IMR-90 (cell line): ENCODE results near the gene ZNF775. TPM values are rescaled to one million over a fixed set of nuclear protein-coding genes. Genes with fewer than 3 reads are reported as not detected.

Experiments used
- ATAC-seq: fragments of 200-7000 bp; cut with Tn5 transposase; 2 replicates; pipeline ENCODE4 v1.9.1; 2020; ENCODE audit warnings: low read depth, mild to moderate bottlenecking, moderate library complexity
- BruUV-seq: library from RNA; stranded (reverse); fragments of 400-500 nt; replicated peaks from 2 replicates; lab custom pipeline; 2021; lab: Mats Ljungman, UMichigan
- CTCF ChIA-PET: fragments of 300-600 bp; formaldehyde crosslinking; extraction: SDS; loops from one replicate; lab custom pipeline; 2021; ENCODE audit warnings: antibody characterized with exemption; lab: Yijun Ruan, JAX
- POLR2A ChIA-PET: fragments of 300-600 bp; sonication (Branson Sonifier 250); formaldehyde crosslinking; loops from one replicate; lab custom pipeline; 2022; ENCODE audit warnings: antibody characterized with exemption; ENCODE audit not compliant: unreplicated experiment; lab: Charles Lee
- DNase-seq: peaks from one replicate; pipeline ENCODE4 v3.0.0; 2013
- H2AFZ ChIP-seq: replicated peaks from 2 replicates; pipeline ENCODE3; 2013; ENCODE audit warnings: low read length, mild to moderate bottlenecking; ENCODE audit not compliant: poor library complexity
- H2AK5ac ChIP-seq: 2 replicates; pipeline ENCODE4 v1.6.1; 2013; ENCODE audit warnings: low read depth, low read length, inconsistent platforms
- H2AK9ac ChIP-seq: replicated peaks from 2 replicates; pipeline ENCODE3; 2013; ENCODE audit warnings: mild to moderate bottlenecking, low read depth, low read length, moderate library complexity; ENCODE audit not compliant: poor library complexity
- H2BK120ac ChIP-seq: 2 replicates; pipeline ENCODE4 v1.6.1; 2013; ENCODE audit warnings: low read depth, low read length, inconsistent platforms
- H2BK15ac ChIP-seq: 3 replicates; pipeline ENCODE4 v1.6.1; 2013; ENCODE audit warnings: low read depth, low read length, inconsistent platforms
- H2BK20ac ChIP-seq: 2 replicates; pipeline ENCODE4 v1.6.1; 2013; ENCODE audit warnings: low read depth, mild to moderate bottlenecking, inconsistent platforms, low read length, moderate library complexity
- H2BK5ac ChIP-seq: 2 replicates; pipeline ENCODE4 v1.6.1; 2013; ENCODE audit warnings: mild to moderate bottlenecking, low read depth, low read length, inconsistent platforms; ENCODE audit not compliant: poor library complexity, severe bottlenecking
- H3K14ac ChIP-seq: replicated peaks from 2 replicates; pipeline ENCODE4 v1.6.1; 2013; ENCODE audit warnings: low read depth, low read length, inconsistent platforms
- H3K18ac ChIP-seq: 2 replicates; pipeline ENCODE4 v1.6.1; 2013; ENCODE audit warnings: low read depth, low read length, control low read depth
- H3K23ac ChIP-seq: 2 replicates; pipeline ENCODE4 v1.6.1; 2013; ENCODE audit warnings: low read depth, low read length, inconsistent platforms
- H3K27ac ChIP-seq: 2 replicates; pipeline ENCODE4 v1.5.1; 2013; ENCODE audit warnings: mild to moderate bottlenecking, control low read depth, low read length; ENCODE audit not compliant: insufficient read depth
- H3K27me3 ChIP-seq: 2 replicates; pipeline ENCODE4 v1.6.1; 2013; ENCODE audit warnings: low read length; ENCODE audit not compliant: control insufficient read depth, insufficient read depth
- H3K36me3 ChIP-seq: 2 replicates; pipeline ENCODE4 v1.6.1; 2013; ENCODE audit warnings: low read length, mixed read lengths; ENCODE audit not compliant: control insufficient read depth, insufficient read depth
- H3K4ac ChIP-seq: 2 replicates; pipeline ENCODE4 v1.6.1; 2013; ENCODE audit warnings: low read depth, low read length, inconsistent platforms
- H3K4me1 ChIP-seq: 2 replicates; pipeline ENCODE4 v1.6.1; 2013; ENCODE audit warnings: low read length, mixed read lengths; ENCODE audit not compliant: control insufficient read depth, insufficient read depth
- H3K4me2 ChIP-seq: 2 replicates; pipeline ENCODE4 v1.6.1; 2013; ENCODE audit warnings: low read depth, mild to moderate bottlenecking, control low read depth, low read length, moderate library complexity
- H3K4me3 ChIP-seq: 2 replicates; pipeline ENCODE4 v1.5.1; 2013; ENCODE audit warnings: low read depth, mild to moderate bottlenecking, control low read depth, low read length, moderate library complexity; ENCODE audit not compliant: insufficient read depth
- H3K56ac ChIP-seq: 2 replicates; pipeline ENCODE4 v1.6.1; 2013; ENCODE audit warnings: low read length, inconsistent platforms; ENCODE audit not compliant: insufficient read depth; ENCODE audit errors: extremely low read depth
- H3K79me1 ChIP-seq, 2 experiments: 2 replicates each; pipeline ENCODE4 v1.6.1; 2013; ENCODE audit warnings: low read length in 2 of 2, inconsistent platforms in 1 of 2, low read depth in 1 of 2
- H3K9ac ChIP-seq: 2 replicates; pipeline ENCODE4 v1.6.1; 2013; ENCODE audit warnings: low read depth, low read length, control low read depth
- H3K9me1 ChIP-seq: 2 replicates; pipeline ENCODE4 v1.6.1; 2013; ENCODE audit warnings: low read length, inconsistent platforms; ENCODE audit not compliant: insufficient read depth
- H3K9me3 ChIP-seq: 2 replicates; pipeline ENCODE4 v1.6.1; 2013; ENCODE audit warnings: low read length; ENCODE audit not compliant: control insufficient read depth, insufficient read depth
- H4K20me1 ChIP-seq: 2 replicates; pipeline ENCODE4 v1.6.1; 2013; ENCODE audit warnings: low read length, inconsistent platforms; ENCODE audit not compliant: insufficient read depth
- H4K5ac ChIP-seq: 2 replicates; pipeline ENCODE4 v1.6.1; 2013; ENCODE audit warnings: mild to moderate bottlenecking, low read depth, low read length, control low read depth
- H4K8ac ChIP-seq, 2 experiments: 2 replicates each; pipeline ENCODE4 v1.6.1; 2013; ENCODE audit warnings: low read depth in 2 of 2, low read length in 2 of 2, control low read depth in 1 of 2, inconsistent platforms in 1 of 2
- H4K91ac ChIP-seq: 2 replicates; pipeline ENCODE4 v1.6.1; 2013; ENCODE audit warnings: low read depth, low read length, inconsistent platforms; ENCODE audit not compliant: insufficient read depth
- CTCF ChIP-seq: conservative IDR thresholded peaks from 2 replicates; pipeline ENCODE4 v1.5.1; 2012; ENCODE audit warnings: mild to moderate bottlenecking, low read depth, low read length, improper control_type of control experiment
- WGBS, 2 experiments: methylation state at CpG; one replicate each; pipeline versions ENCODE4 v1.1.5 to v1.1.7; 2013; ENCODE audit warnings: missing lambda C conversion rate in 2 of 2; ENCODE audit not compliant: insufficient read length in 1 of 2; ENCODE audit errors: extremely low coverage in 2 of 2; 5-methylcytosine and 5-hydroxymethylcytosine counted together
- dilution Hi-C: fragments of 300-500 bp; cut with HindIII; formaldehyde crosslinking; loops from one replicate; pipeline ENCODE4 v1.14.3; 2018; ENCODE audit warnings: low sequenced_read_pairs; ENCODE audit not compliant: unreplicated experiment
- in situ Hi-C: fragments of 300-500 bp; cut with MboI; formaldehyde crosslinking; loops from 3 replicates; pipeline ENCODE4 v1.14.3; 2019; ENCODE audit warnings: low sequenced_read_pairs, inconsistent platforms, mixed read lengths
- intact Hi-C: fragments of 100-400 bp; cut with micrococcal nuclease; formaldehyde crosslinking; loops from 2 replicates; pipeline ENCODE4 v1.10.0; 2022
- polyA plus RNA-seq, 3 experiments: library from polyadenylated mRNA; depleted of rRNA; stranded (reverse); fragments of >200 nt; gene quantifications; 2 replicates each; pipeline ENCODE4 v1.2.3, GENCODE V29; 2012; ENCODE audit warnings: low replicate concordance in 1 of 3
- total RNA-seq: library from RNA; depleted of rRNA; stranded (reverse); fragments of >200 nt; gene quantifications from 2 replicates; pipeline ENCODE4 v1.2.3, GENCODE V29; 2012

ZNF775 gene
- total and polyA plus RNA-seq, 2 of the 4 experiments (the other 2 are of a cell fraction): 1.4 to 2.6 TPM

- Histone ChIP-seq H2BK20ac (no peak overlapping the region), H3K4ac (no peak overlapping the region), H3K4me2 (peak overlapping the region; percentile 36; the same call in 1 of the 2 replicates), H2AK9ac (no peak overlapping the region), H2BK15ac (no peak overlapping the region), H3K56ac (no peak overlapping the region), H4K91ac (no peak overlapping the region), H3K4me3 (peak overlapping the region; percentile 14; the same call in 1 of the 2 replicates), H3K4me1 (peaks cover 24% of the 10 kb centered on the region), H4K5ac (no peak overlapping the region), H3K27me3 (peaks cover 21% of the 10 kb centered on the region), H3K9me3 (peaks cover 14% of the 10 kb centered on the region), H3K79me1 (no peaks in the 10 kb centered on the region), H2BK5ac (no peak overlapping the region), H2AFZ (no peak overlapping the region), H2AK5ac (no peak overlapping the region), H2BK120ac (no peak overlapping the region), H3K9me1 (peaks cover 6% of the 10 kb centered on the region; the same call in 1 of the 2 replicates), H4K8ac (no peak overlapping the region), H3K36me3 (no peaks in the 10 kb centered on the region), H3K27ac (peak overlapping the region; percentile 34; the same call in 1 of the 2 replicates), H3K9ac (no peak overlapping the region; the same call in 1 of the 2 replicates), H3K18ac (no peak overlapping the region; the same call in 1 of the 2 replicates), H4K20me1 (0 out of 2 replicates have a peak, but pooled peaks cover 3% of the 10 kb centered on the region), H3K14ac (no peak overlapping the region), H3K23ac (no peak overlapping the region)
- TF ChIP-seq CTCF: no peak
- in situ Hi-C loops (no loop called here), intact Hi-C loops (no loop called here), dilution Hi-C loops (no loop called here)
- WGBS, 2 experiments: 20% methylated on average over 13 of the region's 29 CpGs; no CpG with 5 or more reads in 1 of the 2 experiments
- BruUV-seq: no TSS peak
- ChIA-PET CTCF (no interaction called here), POLR2A (no interaction called here)
- no peak for ATAC-seq
- DNase-seq: no peak
Observed at GRCh38 chr7:150340875-150341262, 38.3 kb upstream of the ZNF775 start.
